WTC11 (cell line): Measurements from ENCODE around the gene ANK2. TPM values are rescaled to one million over a fixed set of nuclear protein-coding genes. Genes with fewer than 3 reads are reported as not detected.

Source experiments
- ATAC-seq: fragments of 200-7000 bp; cut with Tn5 transposase; 2 replicates; pipeline ENCODE4 v1.10.0; 2021; ENCODE audit warnings: mild to moderate bottlenecking, moderate library complexity
- CTCF ChIA-PET: fragments of 300-600 bp; sonication (Branson Sonifier 250); formaldehyde crosslinking; loops from one replicate; lab custom pipeline; 2021; ENCODE audit warnings: antibody characterized with exemption; lab: Charles Lee
- POLR2A ChIA-PET: fragments of 350-600 bp; sonication (Branson Sonifier 250); formaldehyde crosslinking; loops from one replicate; lab custom pipeline; 2021; ENCODE audit warnings: antibody characterized with exemption; lab: Charles Lee
- DNase-seq: peaks from one replicate; pipeline ENCODE4 v3.0.0; 2021; ENCODE audit warnings: low spot score
- H3K27ac Mint-ChIP-seq: 2 replicates; pipeline ENCODE4 v1.8.0; 2021; ENCODE audit warnings: mixed read lengths
- H3K27me3 Mint-ChIP-seq: 2 replicates; pipeline ENCODE4 v1.8.0; 2021; ENCODE audit warnings: low read depth, mild to moderate bottlenecking, moderate library complexity, mixed read lengths
- H3K36me3 Mint-ChIP-seq: 2 replicates; pipeline ENCODE4 v1.8.0; 2021; ENCODE audit warnings: mixed read lengths
- H3K4me1 Mint-ChIP-seq: 2 replicates; pipeline ENCODE4 v1.8.0; 2022; ENCODE audit warnings: mixed read lengths
- H3K4me3 Mint-ChIP-seq: 2 replicates; pipeline ENCODE4 v1.8.0; 2021; ENCODE audit warnings: mild to moderate bottlenecking, moderate library complexity, mixed read lengths
- H3K9me3 Mint-ChIP-seq: 2 replicates; pipeline ENCODE4 v1.8.0; 2021; ENCODE audit warnings: mixed read lengths
- ATF1 ChIP-seq: sonication (generic); formaldehyde crosslinking; IDR thresholded peaks from 2 replicates; pipeline ENCODE4 v1.8.1; 2023; ENCODE audit warnings: mild to moderate bottlenecking, moderate library complexity, missing genetic modification reagents
- CBFB ChIP-seq: sonication (generic); formaldehyde crosslinking; IDR thresholded peaks from 2 replicates; pipeline ENCODE4 v1.8.1; 2022; ENCODE audit warnings: mild to moderate bottlenecking, low read depth, missing genetic modification reagents
- CTCF ChIP-seq: fragments of 200-600 bp; IDR thresholded peaks from 2 replicates; pipeline ENCODE4 v1.8.0; 2022; ENCODE audit warnings: antibody characterized with exemption
- E2F5 ChIP-seq: sonication (generic); formaldehyde crosslinking; IDR thresholded peaks from 2 replicates; pipeline ENCODE4 v1.8.1; 2022; ENCODE audit warnings: mild to moderate bottlenecking, moderate library complexity, missing genetic modification reagents
- EMX1 ChIP-seq: fragments of 250-450 bp; sonication (Bioruptor Pico); IDR thresholded peaks from 2 replicates; pipeline ENCODE4 v1.8.0; 2021; ENCODE audit warnings: mild to moderate bottlenecking
- FOXK1 ChIP-seq: sonication (generic); formaldehyde crosslinking; IDR thresholded peaks from 2 replicates; pipeline ENCODE4 v1.8.0; 2022; ENCODE audit warnings: mild to moderate bottlenecking, moderate library complexity, missing genetic modification reagents
- FOXP4 ChIP-seq: sonication (generic); formaldehyde crosslinking; IDR thresholded peaks from 2 replicates; pipeline ENCODE4 v1.8.0; 2022; ENCODE audit warnings: mild to moderate bottlenecking, missing genetic modification reagents
- HMGA2 ChIP-seq: fragments of 250-450 bp; sonication (Bioruptor Pico); IDR thresholded peaks from 2 replicates; pipeline ENCODE4 v1.4.0; 2021; ENCODE audit warnings: mild to moderate bottlenecking, moderate library complexity
- IRF1 ChIP-seq: sonication (generic); formaldehyde crosslinking; IDR thresholded peaks from 2 replicates; pipeline ENCODE4 v1.8.0; 2023; ENCODE audit warnings: missing genetic modification reagents
- MLX ChIP-seq: sonication (generic); formaldehyde crosslinking; IDR thresholded peaks from 2 replicates; pipeline ENCODE4 v1.8.1; 2023; ENCODE audit warnings: mild to moderate bottlenecking, missing genetic modification reagents, moderate library complexity
- NFATC4 ChIP-seq: fragments of 250-450 bp; sonication (Bioruptor Pico); IDR thresholded peaks from 2 replicates; pipeline ENCODE4 v1.9.0; 2021; ENCODE audit warnings: mild to moderate bottlenecking
- PREB ChIP-seq: sonication (generic); formaldehyde crosslinking; IDR thresholded peaks from 2 replicates; pipeline ENCODE4 v1.8.1; 2022; ENCODE audit warnings: mild to moderate bottlenecking, missing genetic modification reagents, moderate library complexity, borderline replicate concordance
- STAT6 ChIP-seq: sonication (generic); formaldehyde crosslinking; conservative IDR thresholded peaks from 2 replicates; pipeline ENCODE4 v1.8.1; 2023; ENCODE audit warnings: mild to moderate bottlenecking, low read depth, missing genetic modification reagents, moderate library complexity
- USF2 ChIP-seq: sonication (generic); formaldehyde crosslinking; IDR thresholded peaks from 2 replicates; pipeline ENCODE4 v1.8.1; 2023; ENCODE audit warnings: mild to moderate bottlenecking, missing genetic modification reagents, moderate library complexity
- ZNF219 ChIP-seq: sonication (generic); formaldehyde crosslinking; IDR thresholded peaks from 2 replicates; pipeline ENCODE4 v1.8.0; 2023; ENCODE audit warnings: missing genetic modification reagents, mild to moderate bottlenecking, borderline replicate concordance
- ZNF532 ChIP-seq: fragments of 250-450 bp; sonication (Bioruptor Pico); IDR thresholded peaks from 2 replicates; pipeline ENCODE4 v1.9.0; 2021; ENCODE audit warnings: mild to moderate bottlenecking, borderline replicate concordance
- total RNA-seq: library from RNA; stranded (reverse); gene quantifications from 3 replicates; pipeline ENCODE4 v1.2.3, GENCODE V29; 2021

The ANK2 gene
- total RNA-seq, 1 experiment from 2014 or later, result 27.9 TPM

- Mint-ChIP-seq H3K4me3 (no peak overlapping the region), H3K4me1 (peaks cover 11% of the 10 kb centered on the region), H3K36me3 (no peaks in the 10 kb centered on the region), H3K9me3 (no peaks in the 10 kb centered on the region), H3K27ac (no peak overlapping the region), H3K27me3 (no peaks in the 10 kb centered on the region)
- no peak for ATAC-seq
- no peak for TF ChIP-seq EMX1 (CRISPR knock-in tag)
- TF ChIP-seq USF2 (CRISPR knock-in tag), result 0 out of 2 replicates have a peak, but pooled peaks have one; percentile 15
- DNase-seq, result no peak
- POLR2A ChIA-PET, result no interaction called here
- CTCF ChIA-PET, result no interaction called here
Measured at GRCh38 chr4:113024388-113024787, 25.1 kb upstream of the ANK2 start.

GRCh38 chr4:113025416-113025815, 24.0 kb upstream of the ANK2 start:
- TF ChIP-seq IRF1 (no peak), CTCF (no peak), HMGA2 (CRISPR knock-in tag) (no peak), ZNF532 (CRISPR knock-in tag) (no peak), NFATC4 (CRISPR knock-in tag) (no peak), FOXP4 (CRISPR knock-in tag) (no peak), E2F5 (no peak), STAT6 (CRISPR knock-in tag) (no peak), PREB (CRISPR knock-in tag) (no peak), FOXK1 (no peak), MLX (no peak), ATF1 (CRISPR knock-in tag) (no peak), CBFB (CRISPR knock-in tag) (no peak), ZNF219 (CRISPR knock-in tag) (no peak)
- ATAC-seq, result no peak
- Mint-ChIP-seq H3K4me1 (peaks cover 18% of the 10 kb centered on the region), H3K27me3 (no peaks in the 10 kb centered on the region), H3K4me3 (no peak overlapping the region), H3K27ac (no peak overlapping the region), H3K9me3 (no peaks in the 10 kb centered on the region), H3K36me3 (no peaks in the 10 kb centered on the region)
- POLR2A ChIA-PET, result no interaction called here
- CTCF ChIA-PET, result no interaction called here
- DNase-seq, result no peak
